ENCODE measurements around the gene ZNF668. TPM values are rescaled to one million over a fixed set of nuclear protein-coding genes. Genes with fewer than 3 reads are reported as not detected.

Gene ZNF668
- total RNA-seq, 1 donor from 2014 or later: 8.3 TPM

- Histone ChIP-seq H3K9me3 (no peaks in the 10 kb centered on the region), H3K27me3 (no peaks in the 10 kb centered on the region), H3K4me3 (no peak overlapping the region), H3K27ac (no peak overlapping the region), H3K4me1 (peaks cover 22% of the 10 kb centered on the region), H3K36me3 (peaks cover 38% of the 10 kb centered on the region)
- intact Hi-C loops (cut with DNase I): no loop called here
- no peak for ATAC-seq
- no peak for TF ChIP-seq CTCF (IDR thresholded peaks at IDR 0.05)
- no peak for DNase-seq
Observed at GRCh38 chr16:31114468-31114867, 40.4 kb upstream of the ZNF668 start.

GRCh38 chr16:31113121-31114120 is 39.4 kb upstream of the ZNF668 start:
- Histone ChIP-seq H3K27ac (peak overlapping the region; percentile 31), H3K9me3 (no peaks in the 10 kb centered on the region), H3K4me1 (peaks cover 20% of the 10 kb centered on the region)

GRCh38 chr16:31112711-31113110 is 38.7 kb upstream of the ZNF668 start:
- peaks cover 30% of the 10 kb centered on the region for H3K36me3 ChIP-seq
- intact Hi-C loops (cut with DNase I): no loop called here
- H3K27me3 ChIP-seq: no peaks in the 10 kb centered on the region
- ATAC-seq (no peak), DNase-seq (no peak)
- no peak overlapping the region for H3K4me3 ChIP-seq
- H3K4me1 ChIP-seq: peaks cover 22% of the 10 kb centered on the region
- peak overlapping the region; percentile 27 for H3K27ac ChIP-seq
- no peaks in the 10 kb centered on the region for H3K9me3 ChIP-seq
- no peak for TF ChIP-seq CTCF (IDR thresholded peaks at IDR 0.05)

More at GRCh38 chr16:31113121-31114120, 39.4 kb upstream of the ZNF668 start:
- intact Hi-C loops (cut with DNase I): no loop called here
- Histone ChIP-seq H3K27me3 (no peaks in the 10 kb centered on the region), H3K4me3 (no peak overlapping the region), H3K36me3 (peaks cover 30% of the 10 kb centered on the region)
- no peak for DNase-seq
- peak; percentile 0 for ATAC-seq
- no peak for TF ChIP-seq CTCF (IDR thresholded peaks at IDR 0.05)

GRCh38 chr16:31111881-31112466 is 37.9 kb upstream of the ZNF668 start:
- DNase-seq (no peak), ATAC-seq (no peak)
- no peaks in the 10 kb centered on the region for H3K27me3 ChIP-seq
- no peak for TF ChIP-seq CTCF (IDR thresholded peaks at IDR 0.05)
- no peak overlapping the region for H3K27ac ChIP-seq
- H3K4me1 ChIP-seq: peaks cover 24% of the 10 kb centered on the region
- H3K36me3 ChIP-seq: peaks cover 30% of the 10 kb centered on the region
- H3K9me3 ChIP-seq: no peaks in the 10 kb centered on the region
- intact Hi-C loops (cut with DNase I): no loop called here
- no peak overlapping the region for H3K4me3 ChIP-seq

GRCh38 chr16:31110106-31111034 is 36.3 kb upstream of the ZNF668 start:
- TF ChIP-seq CTCF (IDR thresholded peaks at IDR 0.05): no peak
- intact Hi-C loops (cut with DNase I): no loop called here
- ATAC-seq (no peak), DNase-seq (no peak)
- H3K9me3 ChIP-seq: no peaks in the 10 kb centered on the region
- no peaks in the 10 kb centered on the region for H3K27me3 ChIP-seq
- peaks cover 30% of the 10 kb centered on the region for H3K36me3 ChIP-seq
- H3K4me3 ChIP-seq: no peak overlapping the region
- H3K4me1 ChIP-seq: peaks cover 26% of the 10 kb centered on the region
- no peak overlapping the region for H3K27ac ChIP-seq

All from upper lobe of right lung (tissue), 1 donor.